GM23338 (cell line): ENCODE data around the gene EFHD2. TPM values are rescaled to one million over a fixed set of nuclear protein-coding genes. Genes with fewer than 3 reads are reported as not detected.

ENCODE experiments used
- ATAC-seq: fragments of 200-7000 bp; cut with Tn5 transposase; 3 replicates; pipeline ENCODE4 v1.9.1; 2020
- DNase-seq: peaks from one replicate; pipeline ENCODE4 v3.0.0-alpha.2; 2015; ENCODE audit warnings: low spot score
- H2AFZ ChIP-seq: fragments of 200-600 bp; sonication (generic); 2 replicates; pipeline ENCODE4 v1.8.0; 2016; ENCODE audit warnings: antibody characterized with exemption, mild to moderate bottlenecking, moderate library complexity
- H3F3A ChIP-seq: fragments of 200-600 bp; sonication (generic); replicated peaks from 2 replicates; pipeline ENCODE4 v1.8.0; 2017; ENCODE audit warnings: antibody characterized with exemption, mixed run types, low read depth
- H3K27ac ChIP-seq: fragments of 200-600 bp; sonication (generic); 2 replicates; pipeline ENCODE4 v1.6.1; 2016; ENCODE audit warnings: low read depth
- H3K27me3 ChIP-seq: fragments of 200-600 bp; sonication (generic); 2 replicates; pipeline ENCODE4 v1.8.0; 2016; ENCODE audit warnings: mild to moderate bottlenecking, mixed run types, moderate library complexity; ENCODE audit not compliant: insufficient read depth
- H3K36me3 ChIP-seq: fragments of 200-600 bp; sonication (generic); 2 replicates; pipeline ENCODE4 v1.8.0; 2016; ENCODE audit warnings: mild to moderate bottlenecking; ENCODE audit not compliant: insufficient read depth
- H3K4me1 ChIP-seq: fragments of 200-600 bp; sonication (generic); 2 replicates; pipeline ENCODE4 v1.8.0; 2016; ENCODE audit warnings: mild to moderate bottlenecking, moderate library complexity; ENCODE audit not compliant: insufficient read depth
- H3K4me2 ChIP-seq: fragments of 200-600 bp; sonication (generic); 2 replicates; pipeline ENCODE4 v1.7.1; 2017; ENCODE audit warnings: mixed run types
- H3K4me3 ChIP-seq: fragments of 200-600 bp; sonication (generic); 2 replicates; pipeline ENCODE4 v1.6.1; 2016; ENCODE audit warnings: mixed run types
- H3K79me2 ChIP-seq: fragments of 200-600 bp; sonication (generic); replicated peaks from 2 replicates; pipeline ENCODE4 v1.8.0; 2017; ENCODE audit warnings: mild to moderate bottlenecking; ENCODE audit not compliant: insufficient read depth
- H3K9me2 ChIP-seq: fragments of 200-600 bp; sonication (generic); 2 replicates; pipeline ENCODE4 v1.8.0; 2017; ENCODE audit not compliant: insufficient read depth
- H4K20me1 ChIP-seq: fragments of 200-600 bp; sonication (generic); replicated peaks from 2 replicates; pipeline ENCODE4 v1.8.0; 2017; ENCODE audit warnings: mild to moderate bottlenecking; ENCODE audit not compliant: insufficient read depth
- H3K27ac Mint-ChIP-seq: 2 replicates; pipeline ENCODE4 v1.8.0; 2020; ENCODE audit warnings: inconsistent platforms, mild to moderate bottlenecking, moderate library complexity, mixed read lengths
- H3K27me3 Mint-ChIP-seq: 3 replicates; pipeline ENCODE4 v1.8.0; 2022; ENCODE audit warnings: low read depth, mild to moderate bottlenecking, moderate library complexity, mixed read lengths, inconsistent platforms; ENCODE audit not compliant: insufficient read depth, poor library complexity
- H3K36me3 Mint-ChIP-seq: 3 replicates; pipeline ENCODE4 v1.8.0; 2021; ENCODE audit warnings: low read depth, mild to moderate bottlenecking, inconsistent platforms, moderate library complexity, mixed read lengths
- H3K4me1 Mint-ChIP-seq: 3 replicates; pipeline ENCODE4 v1.8.0; 2020; ENCODE audit warnings: mild to moderate bottlenecking, inconsistent platforms, mixed read lengths
- H3K4me3 Mint-ChIP-seq: 3 replicates; pipeline ENCODE4 v1.8.0; 2021; ENCODE audit warnings: moderate library complexity, mild to moderate bottlenecking, inconsistent platforms, mixed read lengths
- H3K9me3 Mint-ChIP-seq: 3 replicates; pipeline ENCODE4 v1.8.0; 2020; ENCODE audit warnings: moderate library complexity, mild to moderate bottlenecking, inconsistent platforms, mixed read lengths
- CREB1 ChIP-seq: fragments of 250-450 bp; sonication (Bioruptor Pico); IDR thresholded peaks from 2 replicates; pipeline ENCODE4 v1.5.0; 2020; ENCODE audit warnings: low read depth, mild to moderate bottlenecking, moderate library complexity
- ETS1 ChIP-seq: IDR thresholded peaks from 2 replicates; pipeline ENCODE4 v1.6.1; 2016; ENCODE audit warnings: antibody characterized with exemption
- EZH2 ChIP-seq: fragments of 200-600 bp; sonication (generic); IDR thresholded peaks from one replicate; pipeline ENCODE4 v1.8.0; 2017; ENCODE audit warnings: antibody characterized with exemption, mild to moderate bottlenecking, low read depth; ENCODE audit not compliant: unreplicated experiment
- EZH2phosphoT487 ChIP-seq: fragments of 200-600 bp; sonication (generic); IDR thresholded peaks from one replicate; pipeline ENCODE4 v1.8.1; 2018; ENCODE audit warnings: antibody characterized with exemption; ENCODE audit not compliant: unreplicated experiment
- JUNB ChIP-seq: IDR thresholded peaks from one replicate; pipeline ENCODE4 v1.6.1; 2016; ENCODE audit warnings: antibody characterized with exemption; ENCODE audit not compliant: unreplicated experiment
- NANOG ChIP-seq: IDR thresholded peaks from 2 replicates; pipeline ENCODE4 v1.6.1; 2016; ENCODE audit warnings: antibody characterized with exemption, borderline replicate concordance
- REST ChIP-seq: IDR thresholded peaks from one replicate; pipeline ENCODE4 v1.6.1; 2018; ENCODE audit warnings: antibody characterized with exemption; ENCODE audit not compliant: unreplicated experiment
- STAT1 ChIP-seq: IDR thresholded peaks from one replicate; pipeline ENCODE4 v1.6.1; 2016; ENCODE audit warnings: antibody characterized with exemption; ENCODE audit not compliant: unreplicated experiment
- polyA plus RNA-seq: library from polyadenylated mRNA; unstranded; fragments of >200 nt; fragmentation: Nextera tagmentation; extraction: Ambion mirVana; gene quantifications from 2 replicates; pipeline ENCODE4 v1.2.1, GENCODE V29; 2016
- total RNA-seq: library from RNA; depleted of rRNA; stranded (reverse); fragments of >200 nt; shearing (Covaris generic); gene quantifications from 2 replicates; pipeline ENCODE4 v1.2.3, GENCODE V29; 2014
- TF ChIP-seq, protein P1 (sequence below), 2 experiments: fragments of 200-600 bp in 1 of 2; sonication (generic) in 1 of 2; conservative IDR thresholded peaks; 2 replicates each; pipeline versions ENCODE4 v1.5.1 to v1.6.1; 2016 to 2017; ENCODE audit warnings: antibody characterized with exemption in 2 of 2, low read depth in 2 of 2, mild to moderate bottlenecking in 2 of 2, moderate library complexity in 1 of 2

EFHD2 gene
- total and polyA plus RNA-seq, 2 experiments from 2014 or later: 22.8 to 23.7 TPM

DNA sequence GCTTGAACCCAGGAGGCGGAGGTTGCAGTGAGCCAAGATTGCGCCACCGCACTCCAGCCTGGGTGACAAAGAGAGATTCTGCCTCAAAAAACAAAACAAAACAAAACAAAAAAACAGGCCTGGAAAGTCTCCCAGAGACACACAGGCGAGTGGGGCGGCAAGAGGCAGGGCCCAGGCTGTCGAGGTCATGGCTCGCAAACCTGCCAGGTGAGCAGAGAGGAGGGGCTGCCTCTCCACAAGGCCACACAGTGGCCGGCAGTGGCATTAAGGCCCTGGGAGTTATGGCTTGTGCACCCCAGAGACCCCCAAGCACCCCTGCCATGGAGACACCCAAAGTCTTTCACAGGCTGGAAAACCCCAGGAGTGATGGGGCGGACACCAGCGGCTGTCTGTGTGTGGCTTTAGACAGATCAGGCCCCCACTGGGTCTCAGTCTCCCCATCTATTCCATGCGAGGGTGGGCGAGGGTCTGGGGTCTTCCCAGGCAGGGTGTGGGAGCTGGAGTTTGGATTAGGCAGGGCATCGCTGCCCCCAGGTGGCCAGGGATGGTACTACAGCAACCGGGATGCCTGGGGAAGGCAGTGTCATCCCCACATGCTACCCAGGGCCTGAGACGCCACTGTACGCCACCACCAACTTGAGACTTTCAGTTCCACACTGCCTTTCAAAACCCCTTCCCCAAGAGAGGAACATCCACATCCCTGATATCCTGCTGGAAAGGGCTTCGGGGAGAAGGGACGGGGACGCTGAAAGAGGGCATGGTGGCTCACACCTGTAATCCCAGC is 21.3 kb downstream of the EFHD2 start:
- Mint-ChIP-seq H3K27ac (no peak overlapping the region; the same call in 1 of the 2 replicates), H3K4me1 (peaks cover 10% of the 10 kb centered on the region; the same call in 2 of the 3 replicates), H3K36me3 (no peaks in the 10 kb centered on the region; the same call in 2 of the 3 replicates), H3K27me3 (peaks cover 8% of the 10 kb centered on the region), H3K9me3 (no peaks in the 10 kb centered on the region), H3K4me3 (no peak overlapping the region)
- Histone ChIP-seq H3K27ac (no peak overlapping the region), H3K4me2 (no peak overlapping the region), H2AFZ (no peak overlapping the region), H3K36me3 (no peaks in the 10 kb centered on the region), H3K27me3 (no peaks in the 10 kb centered on the region), H3K4me1 (no peaks in the 10 kb centered on the region), H3K9me2 (no peaks in the 10 kb centered on the region), H4K20me1 (no peaks in the 10 kb centered on the region), H3F3A (no peaks in the 10 kb centered on the region), H3K79me2 (no peaks in the 10 kb centered on the region), H3K4me3 (no peak overlapping the region)
- peak; percentile 86 for DNase-seq
- TF ChIP-seq, protein P1, sequence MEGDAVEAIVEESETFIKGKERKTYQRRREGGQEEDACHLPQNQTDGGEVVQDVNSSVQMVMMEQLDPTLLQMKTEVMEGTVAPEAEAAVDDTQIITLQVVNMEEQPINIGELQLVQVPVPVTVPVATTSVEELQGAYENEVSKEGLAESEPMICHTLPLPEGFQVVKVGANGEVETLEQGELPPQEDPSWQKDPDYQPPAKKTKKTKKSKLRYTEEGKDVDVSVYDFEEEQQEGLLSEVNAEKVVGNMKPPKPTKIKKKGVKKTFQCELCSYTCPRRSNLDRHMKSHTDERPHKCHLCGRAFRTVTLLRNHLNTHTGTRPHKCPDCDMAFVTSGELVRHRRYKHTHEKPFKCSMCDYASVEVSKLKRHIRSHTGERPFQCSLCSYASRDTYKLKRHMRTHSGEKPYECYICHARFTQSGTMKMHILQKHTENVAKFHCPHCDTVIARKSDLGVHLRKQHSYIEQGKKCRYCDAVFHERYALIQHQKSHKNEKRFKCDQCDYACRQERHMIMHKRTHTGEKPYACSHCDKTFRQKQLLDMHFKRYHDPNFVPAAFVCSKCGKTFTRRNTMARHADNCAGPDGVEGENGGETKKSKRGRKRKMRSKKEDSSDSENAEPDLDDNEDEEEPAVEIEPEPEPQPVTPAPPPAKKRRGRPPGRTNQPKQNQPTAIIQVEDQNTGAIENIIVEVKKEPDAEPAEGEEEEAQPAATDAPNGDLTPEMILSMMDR (conservative IDR thresholded peaks at IDR 0.05; ENCODE audit: low read depth in 2 of 2): peak; percentile 81 to 96
- TF ChIP-seq STAT1: no peak
- ATAC-seq: peak; percentile 90

GRCh38 chr1:15431571-15431948 is 21.9 kb downstream of the EFHD2 start:
- H3K27ac Mint-ChIP-seq: no peak overlapping the region
- Histone ChIP-seq H3K4me2 (no peak overlapping the region), H2AFZ (no peak overlapping the region)

More at GRCh38 chr1:15431571-15431948, 21.9 kb downstream of the EFHD2 start:
- Histone ChIP-seq H3K27ac (no peak overlapping the region), H4K20me1 (no peaks in the 10 kb centered on the region), H3K27me3 (no peaks in the 10 kb centered on the region), H3K9me2 (no peaks in the 10 kb centered on the region), H3K79me2 (no peaks in the 10 kb centered on the region), H3K4me1 (no peaks in the 10 kb centered on the region), H3K4me3 (no peak overlapping the region), H3F3A (no peaks in the 10 kb centered on the region), H3K36me3 (no peaks in the 10 kb centered on the region)
- peaks cover 6% of the 10 kb centered on the region; the same call in 2 of the 3 replicates for H3K4me1 Mint-ChIP-seq
- DNase-seq: no peak
- H3K27me3 Mint-ChIP-seq: peaks cover 6% of the 10 kb centered on the region
- H3K4me3 Mint-ChIP-seq: no peak overlapping the region
- H3K9me3 Mint-ChIP-seq: no peaks in the 10 kb centered on the region
- no peak for TF ChIP-seq REST
- TF ChIP-seq EZH2: no peak
- TF ChIP-seq EZH2phosphoT487: no peak
- TF ChIP-seq JUNB: no peak
- TF ChIP-seq NANOG: no peak
- TF ChIP-seq, protein P1 (conservative IDR thresholded peaks at IDR 0.05; ENCODE audit: low read depth in 2 of 2): no peak
- TF ChIP-seq ETS1: no peak
- TF ChIP-seq CREB1 (CRISPR knock-in tag): no peak
- no peaks in the 10 kb centered on the region; the same call in 2 of the 3 replicates for H3K36me3 Mint-ChIP-seq
- no peak for ATAC-seq
